Measurements from ENCODE around the gene HMGCLL1.

HMGCLL1 gene

GRCh38 chr6:55531496-55531895 lies 47.5 kb downstream of the HMGCLL1 start:
- Histone ChIP-seq H3K4me1 (ENCODE audit: control insufficient read depth, insufficient read depth, low read length, unreplicated experiment) (no peaks in the 10 kb centered on the region), H3K27ac (ENCODE audit: low read depth, low read length) (no peak overlapping the region), H2AFZ (ENCODE audit: low read length, unreplicated experiment) (no peak overlapping the region), H3K4me3 (ENCODE audit: low read depth, low read length) (no peak overlapping the region), H3K36me3 (ENCODE audit: insufficient read depth, low read length) (no peaks in the 10 kb centered on the region), H3K27me3 (ENCODE audit: insufficient read depth, low read length) (no peaks in the 10 kb centered on the region), H3K79me2 (ENCODE audit: control insufficient read depth, insufficient read depth, low read length, unreplicated experiment) (no peaks in the 10 kb centered on the region)

GRCh38 chr6:55530931-55531330 lies 48.1 kb downstream of the HMGCLL1 start:
- Histone ChIP-seq H3K27ac (ENCODE audit: low read depth, low read length) (no peak overlapping the region), H2AFZ (ENCODE audit: low read length, unreplicated experiment) (no peak overlapping the region), H3K4me3 (ENCODE audit: low read depth, low read length) (no peak overlapping the region), H3K4me1 (ENCODE audit: control insufficient read depth, insufficient read depth, low read length, unreplicated experiment) (no peaks in the 10 kb centered on the region), H3K27me3 (ENCODE audit: insufficient read depth, low read length) (no peaks in the 10 kb centered on the region), H3K79me2 (ENCODE audit: control insufficient read depth, insufficient read depth, low read length, unreplicated experiment) (no peaks in the 10 kb centered on the region), H3K36me3 (ENCODE audit: insufficient read depth, low read length) (no peaks in the 10 kb centered on the region)

- H3K4me1 ChIP-seq (ENCODE audit: control insufficient read depth, insufficient read depth, low read length, unreplicated experiment): no peaks in the 10 kb centered on the region
- H3K27ac ChIP-seq (ENCODE audit: low read depth, low read length): no peak overlapping the region
- H3K79me2 ChIP-seq (ENCODE audit: control insufficient read depth, insufficient read depth, low read length, unreplicated experiment): no peaks in the 10 kb centered on the region
- H3K36me3 ChIP-seq (ENCODE audit: insufficient read depth, low read length): no peaks in the 10 kb centered on the region
- H3K4me3 ChIP-seq (ENCODE audit: low read depth, low read length): no peak overlapping the region
- H3K27me3 ChIP-seq (ENCODE audit: insufficient read depth, low read length): no peaks in the 10 kb centered on the region
- no peak overlapping the region for H2AFZ ChIP-seq (ENCODE audit: low read length, unreplicated experiment)
Measured at GRCh38 chr6:55528624-55529023, 50.4 kb downstream of the HMGCLL1 start.

- Histone ChIP-seq H3K4me1 (ENCODE audit: control insufficient read depth, insufficient read depth, low read length, unreplicated experiment) (no peaks in the 10 kb centered on the region), H3K4me3 (ENCODE audit: low read depth, low read length) (no peak overlapping the region), H3K36me3 (ENCODE audit: insufficient read depth, low read length) (no peaks in the 10 kb centered on the region), H3K79me2 (ENCODE audit: control insufficient read depth, insufficient read depth, low read length, unreplicated experiment) (no peaks in the 10 kb centered on the region), H3K27me3 (ENCODE audit: insufficient read depth, low read length) (no peaks in the 10 kb centered on the region), H2AFZ (ENCODE audit: low read length, unreplicated experiment) (no peak overlapping the region), H3K27ac (ENCODE audit: low read depth, low read length) (no peak overlapping the region)
Measured at GRCh38 chr6:55524441-55524840, 54.6 kb downstream of the HMGCLL1 start.

- Histone ChIP-seq H3K79me2 (ENCODE audit: control insufficient read depth, insufficient read depth, low read length, unreplicated experiment) (no peaks in the 10 kb centered on the region), H3K27ac (ENCODE audit: low read depth, low read length) (no peak overlapping the region), H3K4me1 (ENCODE audit: control insufficient read depth, insufficient read depth, low read length, unreplicated experiment) (no peaks in the 10 kb centered on the region), H3K27me3 (ENCODE audit: insufficient read depth, low read length) (no peaks in the 10 kb centered on the region), H3K4me3 (ENCODE audit: low read depth, low read length) (no peak overlapping the region), H3K36me3 (ENCODE audit: insufficient read depth, low read length) (no peaks in the 10 kb centered on the region), H2AFZ (ENCODE audit: low read length, unreplicated experiment) (no peak overlapping the region)
Measured at GRCh38 chr6:55518529-55519060, 60.4 kb downstream of the HMGCLL1 start.

GRCh38 chr6:55516736-55517135 lies 62.3 kb downstream of the HMGCLL1 start:
- Histone ChIP-seq H3K27ac (ENCODE audit: low read depth, low read length) (no peak overlapping the region), H3K36me3 (ENCODE audit: insufficient read depth, low read length) (no peaks in the 10 kb centered on the region), H3K4me1 (ENCODE audit: control insufficient read depth, insufficient read depth, low read length, unreplicated experiment) (no peaks in the 10 kb centered on the region), H3K4me3 (ENCODE audit: low read depth, low read length) (no peak overlapping the region), H3K27me3 (ENCODE audit: insufficient read depth, low read length) (no peaks in the 10 kb centered on the region), H3K79me2 (ENCODE audit: control insufficient read depth, insufficient read depth, low read length, unreplicated experiment) (no peaks in the 10 kb centered on the region), H2AFZ (ENCODE audit: low read length, unreplicated experiment) (no peak overlapping the region)

- H2AFZ ChIP-seq (ENCODE audit: low read length, unreplicated experiment): no peak overlapping the region
- H3K4me1 ChIP-seq (ENCODE audit: control insufficient read depth, insufficient read depth, low read length, unreplicated experiment): no peaks in the 10 kb centered on the region
- H3K79me2 ChIP-seq (ENCODE audit: control insufficient read depth, insufficient read depth, low read length, unreplicated experiment): no peaks in the 10 kb centered on the region
- H3K36me3 ChIP-seq (ENCODE audit: insufficient read depth, low read length): no peaks in the 10 kb centered on the region
- no peak overlapping the region for H3K4me3 ChIP-seq (ENCODE audit: low read depth, low read length)
- no peaks in the 10 kb centered on the region for H3K27me3 ChIP-seq (ENCODE audit: insufficient read depth, low read length)
- H3K27ac ChIP-seq (ENCODE audit: low read depth, low read length): no peak overlapping the region
Measured at GRCh38 chr6:55512904-55513303, 66.1 kb downstream of the HMGCLL1 start.

- Histone ChIP-seq H3K27me3 (ENCODE audit: insufficient read depth, low read length) (no peaks in the 10 kb centered on the region), H3K4me3 (ENCODE audit: low read depth, low read length) (no peak overlapping the region), H3K79me2 (ENCODE audit: control insufficient read depth, insufficient read depth, low read length, unreplicated experiment) (no peaks in the 10 kb centered on the region), H2AFZ (ENCODE audit: low read length, unreplicated experiment) (no peak overlapping the region), H3K27ac (ENCODE audit: low read depth, low read length) (no peak overlapping the region), H3K4me1 (ENCODE audit: control insufficient read depth, insufficient read depth, low read length, unreplicated experiment) (no peaks in the 10 kb centered on the region), H3K36me3 (ENCODE audit: insufficient read depth, low read length) (no peaks in the 10 kb centered on the region)
Measured at GRCh38 chr6:55511122-55511800, 67.7 kb downstream of the HMGCLL1 start.

GRCh38 chr6:55499591-55499990 lies 79.4 kb downstream of the HMGCLL1 start:
- Histone ChIP-seq H3K27ac (ENCODE audit: low read depth, low read length) (no peak overlapping the region), H3K4me3 (ENCODE audit: low read depth, low read length) (no peak overlapping the region), H2AFZ (ENCODE audit: low read length, unreplicated experiment) (no peak overlapping the region), H3K27me3 (ENCODE audit: insufficient read depth, low read length) (no peaks in the 10 kb centered on the region), H3K79me2 (ENCODE audit: control insufficient read depth, insufficient read depth, low read length, unreplicated experiment) (no peaks in the 10 kb centered on the region), H3K4me1 (ENCODE audit: control insufficient read depth, insufficient read depth, low read length, unreplicated experiment) (no peaks in the 10 kb centered on the region), H3K36me3 (ENCODE audit: insufficient read depth, low read length) (no peaks in the 10 kb centered on the region)

GRCh38 chr6:55497694-55498093 lies 81.3 kb downstream of the HMGCLL1 start:
- Histone ChIP-seq H3K27me3 (ENCODE audit: insufficient read depth, low read length) (no peaks in the 10 kb centered on the region), H3K4me1 (ENCODE audit: control insufficient read depth, insufficient read depth, low read length, unreplicated experiment) (no peaks in the 10 kb centered on the region), H3K79me2 (ENCODE audit: control insufficient read depth, insufficient read depth, low read length, unreplicated experiment) (no peaks in the 10 kb centered on the region), H3K27ac (ENCODE audit: low read depth, low read length) (no peak overlapping the region), H2AFZ (ENCODE audit: low read length, unreplicated experiment) (no peak overlapping the region), H3K36me3 (ENCODE audit: insufficient read depth, low read length) (no peaks in the 10 kb centered on the region), H3K4me3 (ENCODE audit: low read depth, low read length) (no peak overlapping the region)

- Histone ChIP-seq H3K27me3 (ENCODE audit: insufficient read depth, low read length) (no peaks in the 10 kb centered on the region), H3K79me2 (ENCODE audit: control insufficient read depth, insufficient read depth, low read length, unreplicated experiment) (no peaks in the 10 kb centered on the region), H3K4me3 (ENCODE audit: low read depth, low read length) (no peak overlapping the region), H3K4me1 (ENCODE audit: control insufficient read depth, insufficient read depth, low read length, unreplicated experiment) (no peaks in the 10 kb centered on the region), H3K27ac (ENCODE audit: low read depth, low read length) (no peak overlapping the region), H3K36me3 (ENCODE audit: insufficient read depth, low read length) (no peaks in the 10 kb centered on the region), H2AFZ (ENCODE audit: low read length, unreplicated experiment) (no peak overlapping the region)
Measured at GRCh38 chr6:55496201-55496600, 82.8 kb downstream of the HMGCLL1 start.
